RPMI7951 (cell line): Measurements from ENCODE around the gene ARMH1. TPM values are rescaled to one million over a fixed set of nuclear protein-coding genes. Genes with fewer than 3 reads are reported as not detected.
A peak's percentile ranks its signal among the peaks of the same experiment; 100 is the strongest.
"Not testable (repeated sequence)": the region's sequence is repeated elsewhere in the genome, so short reads cannot be mapped to it uniquely, and the experiment has no call there.

Experiments
- DNase-seq: peaks from one replicate; pipeline ENCODE4 v3.0.0-alpha.2; 2012; ENCODE audit warnings: low read depth
- total RNA-seq: library from RNA; depleted of rRNA; stranded (reverse); fragments of >200 nt; shearing (Covaris generic); gene quantifications from 2 replicates; pipeline ENCODE4 v1.2.3, GENCODE V29; 2014

ARMH1 gene
- total RNA-seq, 1 experiment from 2014 or later: not detected

GRCh38 chr1:44644806-44645205, 29.7 kb upstream of the ARMH1 start:
- no peak for DNase-seq

DNA sequence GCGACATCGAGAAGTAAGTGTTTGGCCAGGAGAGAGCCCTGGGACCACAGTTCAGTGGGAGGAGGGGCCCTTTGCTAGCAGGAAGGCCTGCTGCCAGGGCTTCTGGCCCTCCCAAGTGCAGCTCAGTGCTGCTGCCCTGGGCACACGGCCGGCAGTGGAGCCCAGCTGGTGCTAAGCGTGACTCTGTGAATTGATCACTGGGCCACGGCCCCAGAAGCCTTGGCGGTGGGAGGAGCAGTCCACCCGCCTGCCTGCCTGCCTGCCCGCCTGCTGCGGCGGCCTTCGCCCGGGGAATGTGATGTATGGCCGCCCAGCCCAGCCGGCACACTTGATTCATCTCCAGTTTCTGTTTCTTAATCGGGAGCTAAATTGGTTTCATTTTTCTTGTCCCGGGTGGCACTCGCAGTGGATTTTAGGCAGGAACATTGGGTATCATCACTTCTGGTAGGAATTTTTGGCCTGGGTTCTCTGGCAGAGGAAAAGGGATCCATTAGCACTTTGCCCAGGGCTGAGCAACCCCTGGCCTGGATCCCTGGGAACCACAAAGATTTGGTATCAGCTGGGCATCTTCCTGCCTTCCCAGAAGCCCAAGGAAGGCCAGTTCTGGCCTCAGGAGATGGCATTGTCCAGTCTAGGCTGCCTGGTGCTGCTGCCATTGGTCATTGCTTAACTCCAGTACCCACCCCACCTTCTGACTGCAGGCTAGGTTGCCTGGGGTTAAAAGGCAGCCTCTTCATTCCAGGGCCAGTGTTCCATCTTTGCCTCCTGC, 28.9 kb upstream of the ARMH1 start:
- DNase-seq: no peak

GRCh38 chr1:44646261-44647110, 28.0 kb upstream of the ARMH1 start:
- no peak for DNase-seq

DNA sequence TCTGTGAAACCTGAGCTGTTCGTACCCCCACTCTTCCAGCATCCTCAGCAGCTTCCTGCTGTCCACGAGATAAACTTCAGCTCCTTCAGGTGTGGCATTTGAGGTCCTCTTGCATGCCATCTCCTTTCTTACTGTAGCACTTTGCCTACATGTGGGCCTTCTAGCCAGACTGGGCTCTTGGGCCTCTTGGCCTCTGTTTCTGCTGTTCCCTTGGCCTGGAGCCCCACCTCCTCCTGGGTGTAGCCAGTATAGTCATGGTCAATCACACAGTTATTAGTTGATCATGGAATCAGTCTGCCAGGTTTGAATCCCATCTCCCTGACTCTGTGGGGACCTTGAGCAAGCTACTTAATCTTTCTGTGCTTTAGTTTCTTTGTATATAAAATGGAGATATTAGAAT, 26.6 kb upstream of the ARMH1 start:
- no peak for DNase-seq

DNA sequence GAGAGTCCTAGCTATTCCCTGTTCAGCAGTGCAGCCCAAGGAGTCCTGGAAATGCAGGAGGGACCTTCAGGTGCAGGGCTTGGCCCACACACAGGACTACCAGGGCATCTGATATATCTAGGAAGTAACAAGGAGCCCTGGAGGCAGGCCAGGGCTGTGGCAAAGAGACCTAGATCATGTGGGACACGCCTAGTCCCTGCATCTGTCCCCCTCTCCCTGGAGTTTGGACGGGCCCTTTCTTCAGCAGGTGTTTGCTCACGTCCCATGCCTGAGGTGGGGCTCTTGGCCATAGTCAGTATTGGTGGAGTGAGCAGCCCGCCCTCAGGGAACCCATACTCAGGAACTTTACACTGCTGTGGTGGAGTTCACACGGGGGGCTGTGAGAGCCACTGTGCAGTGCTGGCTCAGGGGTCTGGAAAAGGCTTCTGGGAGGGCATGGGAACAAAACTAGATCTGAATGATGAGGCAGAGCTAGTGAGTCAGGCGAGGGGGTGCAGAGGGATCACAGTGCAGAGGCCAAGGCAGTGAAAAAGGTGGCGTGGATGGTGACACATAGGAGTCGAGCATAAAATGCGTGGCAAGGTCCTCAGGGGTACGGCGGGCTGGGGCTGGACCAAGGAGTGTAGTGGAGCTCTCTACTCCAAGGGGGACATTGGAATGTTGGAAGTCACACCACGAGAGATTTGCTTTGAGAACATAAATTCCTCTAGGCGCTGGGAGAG, 25.8 kb upstream of the ARMH1 start:
- no peak for DNase-seq

GRCh38 chr1:44649788-44650158, 24.7 kb upstream of the ARMH1 start:
- DNase-seq: no peak

- no peak for DNase-seq
These were observed 24.2 kb upstream of the ARMH1 start for GRCh38 chr1:44650159-44650831.

- no peak for DNase-seq
These were observed 23.4 kb upstream of the ARMH1 start for GRCh38 chr1:44651069-44651468.

DNA sequence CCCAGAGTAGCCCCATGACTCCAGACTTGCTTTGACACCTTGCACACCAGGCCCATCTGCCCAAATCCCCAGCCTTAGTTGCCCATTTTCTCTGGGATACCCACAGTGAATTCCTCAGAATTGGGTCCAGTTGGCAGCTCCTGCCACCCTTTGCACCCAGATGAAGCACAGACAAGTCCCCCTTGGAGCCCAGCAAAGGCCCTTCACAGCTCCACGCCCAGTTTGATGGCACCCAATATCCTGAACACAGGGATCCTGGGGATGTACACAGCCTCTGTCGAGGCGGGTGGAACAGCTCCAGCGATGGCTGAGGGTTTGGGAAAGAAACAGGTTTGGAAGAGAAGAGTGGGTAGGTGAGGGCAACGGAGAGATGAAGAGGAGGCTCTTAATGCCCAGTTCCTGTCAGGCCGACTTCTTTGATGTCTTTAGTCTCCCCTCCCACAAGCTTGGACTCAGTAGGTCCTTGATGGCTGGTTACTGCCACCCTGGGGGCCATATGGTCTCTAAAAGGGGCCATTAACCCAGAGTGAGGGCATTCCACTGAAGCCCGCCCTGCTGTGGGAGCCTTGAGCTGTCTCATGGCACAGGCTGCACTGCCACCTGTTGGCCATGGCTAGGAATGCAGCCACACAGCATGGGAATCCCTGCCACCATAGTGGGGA, 21.9 kb upstream of the ARMH1 start:
- DNase-seq: peak; percentile 60

DNA sequence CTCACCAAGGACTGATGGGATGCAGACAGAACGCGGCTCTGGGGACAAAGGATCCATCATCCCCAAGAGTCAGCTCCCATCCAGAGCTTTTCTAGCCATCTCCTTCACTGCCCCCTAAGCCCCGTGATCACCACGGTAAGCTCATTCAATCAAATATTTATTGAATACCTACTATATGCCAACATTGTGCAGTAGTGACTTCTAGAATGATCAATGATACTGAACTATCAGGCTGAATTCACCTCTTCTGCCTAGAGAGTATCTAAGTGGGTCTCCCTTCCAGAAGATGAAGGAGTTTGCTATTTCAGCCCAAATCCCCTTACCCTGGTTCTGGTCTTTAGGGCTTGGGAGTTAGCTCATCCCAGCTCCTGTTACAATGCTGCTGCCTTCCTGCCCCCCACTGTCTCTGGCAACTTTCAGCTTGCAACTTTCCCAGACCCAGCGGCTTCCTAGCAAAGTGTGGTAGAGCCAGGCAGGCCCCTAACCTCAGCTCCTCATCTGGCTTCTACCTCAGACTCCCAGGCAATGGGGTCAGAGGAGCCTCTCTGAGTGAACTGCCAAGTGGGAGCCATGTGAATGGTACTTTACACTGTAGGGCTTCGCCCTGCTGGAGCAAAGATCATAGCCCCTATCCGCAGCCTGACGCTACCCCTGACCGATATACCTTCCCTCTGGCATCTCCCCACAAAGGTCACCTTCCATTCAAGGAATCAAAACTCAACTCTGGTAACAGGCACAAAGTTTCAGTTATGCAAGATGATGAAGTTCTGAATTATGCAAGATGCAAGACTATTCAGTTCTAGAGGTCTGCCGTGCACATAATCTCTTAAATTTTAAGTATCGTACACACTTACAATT, 21.2 kb upstream of the ARMH1 start:
- no peak for DNase-seq

GRCh38 chr1:44654621-44655187, 19.8 kb upstream of the ARMH1 start:
- no peak for DNase-seq

DNA sequence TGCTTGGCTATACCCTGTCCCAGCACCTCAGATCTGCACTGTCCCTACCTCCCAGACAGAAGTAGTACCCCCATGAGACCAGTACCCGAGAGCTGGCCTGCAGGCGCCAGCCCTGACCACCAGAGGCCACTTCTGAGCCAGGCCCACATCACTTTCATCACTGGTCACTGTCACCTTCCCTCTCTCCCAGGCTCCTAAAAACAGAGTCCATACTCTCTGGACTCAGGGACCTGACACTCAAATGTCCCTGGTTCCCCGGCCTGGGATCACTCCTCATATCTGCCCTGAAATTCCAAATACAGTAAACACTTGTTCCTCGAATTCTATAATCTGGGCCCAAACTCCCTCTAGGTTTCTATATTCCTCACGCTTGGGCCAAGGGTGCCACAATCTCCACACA, 18.9 kb upstream of the ARMH1 start:
- peak; percentile 30 for DNase-seq

DNA sequence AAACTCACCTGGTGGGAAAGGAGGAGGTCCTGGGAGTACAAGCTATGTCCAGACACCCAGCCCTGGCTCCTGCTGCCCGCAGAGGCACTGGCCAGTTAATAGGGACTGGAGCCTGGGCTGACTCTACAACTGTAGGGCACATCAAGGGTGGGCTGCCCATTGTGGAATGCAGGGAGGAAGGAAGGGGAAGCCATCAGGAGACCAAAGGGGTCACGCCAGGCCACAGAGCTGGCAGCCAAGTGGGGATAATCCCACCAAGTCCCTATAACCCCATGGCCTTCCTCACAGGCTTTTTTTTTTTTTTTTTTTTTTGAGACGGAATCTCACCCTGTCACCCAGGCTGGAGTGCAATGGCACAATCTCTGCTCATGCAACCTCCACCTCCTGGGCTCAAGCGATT, 14.9 kb upstream of the ARMH1 start:
- no peak for DNase-seq

GRCh38 chr1:44660176-44660575, 14.3 kb upstream of the ARMH1 start:
- DNase-seq: peak; percentile 41

- no peak for DNase-seq
These were observed 12.5 kb upstream of the ARMH1 start for GRCh38 chr1:44661781-44662682.

- DNase-seq: no peak
These were observed 11.9 kb upstream of the ARMH1 start for GRCh38 chr1:44662683-44663030.

DNA sequence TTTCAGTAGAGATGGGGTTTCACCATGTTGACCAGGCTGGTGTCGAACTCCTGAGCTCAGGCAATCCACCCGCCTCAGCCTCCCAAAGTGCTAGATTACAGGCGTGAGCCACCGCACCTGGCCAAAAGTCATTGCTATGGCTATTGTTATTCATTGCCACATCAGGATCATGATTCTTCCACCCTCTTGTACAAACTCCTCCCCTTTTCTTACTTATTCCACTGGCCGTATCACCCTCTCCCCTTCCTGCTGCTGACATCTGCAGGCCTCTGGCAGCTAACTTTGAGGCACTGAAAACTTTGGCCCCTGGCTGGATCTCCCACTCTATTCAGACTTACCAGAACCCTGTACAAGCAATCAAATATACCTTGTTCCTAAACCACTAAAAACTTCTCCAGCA, 11.1 kb upstream of the ARMH1 start:
- no peak for DNase-seq

GRCh38 chr1:44664730-44665370, 9.7 kb upstream of the ARMH1 start:
- no peak for DNase-seq

DNA sequence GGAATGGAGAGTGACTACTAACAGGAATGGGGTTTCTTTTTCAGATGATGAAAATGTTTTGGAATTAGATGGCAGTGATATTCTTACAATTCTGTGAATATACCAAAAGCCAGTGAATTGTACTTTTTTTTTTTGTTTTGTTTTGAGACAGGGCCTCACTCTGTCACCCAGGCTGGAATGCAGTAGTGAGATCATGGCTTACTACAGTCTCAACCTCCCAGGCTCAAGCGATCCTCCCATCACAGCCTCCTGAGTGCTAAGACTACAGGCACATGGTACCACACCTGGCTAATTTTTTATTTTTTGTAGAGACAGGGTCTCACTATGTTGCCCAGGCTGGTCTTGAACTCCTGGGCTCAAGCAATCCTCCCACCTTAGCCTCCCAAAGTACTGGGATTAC, 7.8 kb upstream of the ARMH1 start:
- not testable (repeated sequence) for DNase-seq
